ENCODE data around the gene TNRC6A. TPM values are rescaled to one million over a fixed set of nuclear protein-coding genes. Genes with fewer than 3 reads are reported as not detected.

Gene TNRC6A
- total and polyA plus RNA-seq, 9 of the 15 experiments (the other 6 are each of a cell fraction or from before 2014, with no cell fraction given), result 3.4 to 32.1 (median 26.6) TPM

DNA sequence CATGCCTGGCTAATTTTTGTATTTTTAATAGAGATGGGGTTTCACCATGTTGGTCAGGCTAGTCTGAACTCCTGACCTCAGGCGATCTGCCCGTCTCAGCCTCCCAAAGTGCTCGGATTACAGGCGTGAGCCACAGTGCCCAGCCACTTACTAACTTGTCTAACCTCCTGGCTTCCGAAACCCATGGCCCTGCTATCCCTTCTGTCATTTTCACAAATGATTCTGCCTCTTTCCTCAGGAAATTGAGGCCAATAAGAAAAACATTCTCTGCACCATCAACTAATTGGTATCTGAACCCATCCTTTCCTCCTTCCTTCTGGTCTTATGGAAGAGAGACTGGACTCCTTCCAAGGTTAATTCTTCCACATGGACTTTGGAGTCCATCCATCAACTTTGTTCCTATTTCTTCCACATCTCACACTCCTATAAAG lies 27.9 kb upstream of the TNRC6A start:
- Histone ChIP-seq H4K20me1 (replicated peaks; ENCODE audit: control insufficient read depth, insufficient read depth, low read length) (no peaks in the 10 kb centered on the region), H3K4me3 (no peak overlapping the region), H2AFZ (ENCODE audit: low read depth, low read length) (no peak overlapping the region), H3K27me3 (ENCODE audit: control insufficient read depth in 2 of 2, insufficient read depth in 2 of 2, low read length in 2 of 2) (peaks cover 4 to 6% of the 10 kb centered on the region in 2 experiments), H3K9me3 (replicated peaks; ENCODE audit: control insufficient read depth, insufficient read depth, low read depth, low read length) (no peaks in the 10 kb centered on the region), H3K27ac (ENCODE audit: extremely low read depth, low read depth, low read length) (no peak overlapping the region), H3K4me2 (ENCODE audit: insufficient read depth, low read length) (no peak overlapping the region), H3K36me3 (ENCODE audit: control insufficient read depth, insufficient read depth, low read length) (no peaks in the 10 kb centered on the region), H3K9me1 (ENCODE audit: control insufficient read depth, insufficient read depth, low read length) (no peaks in the 10 kb centered on the region), H3K79me2 (ENCODE audit: control insufficient read depth, insufficient read depth, low read length) (no peaks in the 10 kb centered on the region), H3K9ac (ENCODE audit: insufficient read depth in 1 of 2, low read depth in 2 of 2, low read length in 2 of 2) (no peak overlapping the region), H3K4me1 (replicated peaks in 1 of 2; ENCODE audit: control insufficient read depth in 2 of 2, insufficient read depth in 2 of 2, low read length in 2 of 2) (peaks cover 0 to 6% of the 10 kb centered on the region in 2 experiments; a peak in 2 of 5 replicates)
- TF ChIP-seq, protein P1, sequence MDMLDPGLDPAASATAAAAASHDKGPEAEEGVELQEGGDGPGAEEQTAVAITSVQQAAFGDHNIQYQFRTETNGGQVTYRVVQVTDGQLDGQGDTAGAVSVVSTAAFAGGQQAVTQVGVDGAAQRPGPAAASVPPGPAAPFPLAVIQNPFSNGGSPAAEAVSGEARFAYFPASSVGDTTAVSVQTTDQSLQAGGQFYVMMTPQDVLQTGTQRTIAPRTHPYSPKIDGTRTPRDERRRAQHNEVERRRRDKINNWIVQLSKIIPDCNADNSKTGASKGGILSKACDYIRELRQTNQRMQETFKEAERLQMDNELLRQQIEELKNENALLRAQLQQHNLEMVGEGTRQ (CRISPR knock-in tag; IDR thresholded peaks at IDR 0.05), result no peak
- TF ChIP-seq EHMT2 (IDR thresholded peaks at IDR 0.05) (no peak), TRIM24 (IDR thresholded peaks at IDR 0.05) (no peak), TFAM (CRISPR knock-in tag; conservative IDR thresholded peaks at IDR 0.05) (no peak), ZNF551 (CRISPR knock-in tag; IDR thresholded peaks at IDR 0.05) (no peak), ZNF431 (CRISPR knock-in tag; IDR thresholded peaks at IDR 0.05) (no peak), NONO (IDR thresholded peaks at IDR 0.05; ENCODE audit: low read depth in 2 of 2, low read length in 1 of 2) (no peak)
- ChIA-PET CTCF (ENCODE audit: low intra/inter-chr PET ratio) (interaction anchor here (0.7 kb wide), 1 partner anchor 29 kb away, joined by 4 read pairs; no protein-coding TSS in a partner anchor), POLR2A (interaction anchor here (0.6 kb wide), 1 partner anchor 17 kb away, joined by 3 read pairs; no protein-coding TSS in a partner anchor)
- in situ Hi-C loops (cut with MboI), result no loop called here
- intact Hi-C loops (cut with micrococcal nuclease), result no loop called here
- DNase-seq (ENCODE audit: extremely low read depth in 1 of 4, low spot score in 3 of 4) (no peak), ATAC-seq (no peak), FAIRE-seq (no peak)
- BruUV-seq (replicated peaks), result no TSS peak
- 14% methylated on average over 5 of the region's 5 CpGs for WGBS (ENCODE audit: insufficient coverage, low coverage, missing lambda C conversion rate)
